Activated T-helper 1 cell treated with anti-CD3 and anti-CD28 coated beads, Interleukin-2, amount 50 U/mL, for 16 hours (primary cell): ENCODE results near the gene VWA3A.
"Not testable (repeated sequence)": the region's sequence is repeated elsewhere in the genome, so short reads cannot be mapped to it uniquely, and the experiment has no call there.

Source experiments
- DNase-seq, 2 donors: peaks; one replicate each; pipeline ENCODE4 v3.0.0-alpha.2; 2020; ENCODE audit warnings: low read depth in 1 of 2, low spot score in 1 of 2

The VWA3A gene

GRCh38 chr16:22081050-22081449 is 11.3 kb upstream of the VWA3A start:
- DNase-seq = no peak

DNA sequence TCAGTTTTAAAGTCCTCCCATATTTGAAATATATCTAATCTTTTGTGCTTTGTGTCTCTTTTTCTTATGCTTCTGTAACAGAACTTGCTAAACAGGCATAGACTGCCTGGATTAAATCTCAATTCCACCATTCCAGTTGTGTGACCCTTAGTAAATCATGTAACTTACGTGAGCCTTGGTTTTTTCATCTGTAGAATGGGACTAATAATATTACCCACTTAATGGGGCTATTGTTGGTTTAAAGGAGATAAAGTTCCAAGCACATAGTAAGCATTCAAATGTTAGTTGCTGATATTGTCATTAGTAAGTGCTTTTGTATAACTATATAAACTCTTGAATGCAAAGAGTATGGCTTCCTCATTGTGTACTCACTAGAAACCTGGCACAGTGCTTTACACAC is 5.9 kb upstream of the VWA3A start:
- no peak for DNase-seq

DNA sequence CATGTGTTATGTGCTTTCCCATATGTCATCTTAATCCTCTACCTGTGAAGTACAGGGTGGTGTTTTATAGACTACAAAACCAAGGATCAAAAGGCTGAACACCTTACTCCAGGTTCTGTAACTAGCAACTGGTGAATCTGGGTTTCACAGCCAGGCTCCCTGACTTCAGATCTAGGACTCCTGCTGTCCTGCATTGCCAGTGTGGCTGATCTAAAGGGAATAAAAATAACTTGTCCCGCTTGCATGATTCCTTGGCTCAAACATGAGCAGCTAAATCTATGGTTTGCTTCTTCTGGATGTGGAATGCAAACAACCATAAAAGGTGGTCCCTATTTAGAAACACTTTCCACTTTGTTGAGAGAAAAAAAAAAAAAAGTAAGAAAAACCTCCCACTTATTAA is 3.7 kb upstream of the VWA3A start:
- no peak for DNase-seq

DNA sequence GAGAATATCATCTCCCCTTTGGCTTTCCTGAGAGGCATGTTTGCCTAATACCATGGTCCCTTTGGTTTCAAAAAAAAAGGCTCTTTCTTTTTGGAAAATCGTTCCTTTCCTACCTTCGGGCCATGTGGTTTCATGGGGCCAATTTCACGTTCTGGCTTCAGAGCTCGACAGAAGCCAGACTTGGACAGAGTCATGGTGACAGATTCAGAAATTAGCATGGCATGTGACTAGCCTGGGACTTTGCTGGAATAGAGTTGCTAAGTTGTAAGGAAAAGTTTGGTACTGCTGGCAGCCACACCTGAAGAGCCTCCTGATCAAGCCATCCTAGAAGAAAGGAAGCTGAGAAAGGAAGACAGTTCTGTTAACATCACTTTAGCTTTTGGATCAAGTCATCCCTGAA is 2.4 kb upstream of the VWA3A start:
- DNase-seq = no peak

- no peak for DNase-seq
Observed at GRCh38 chr16:22091721-22092120, 620 bp upstream of the VWA3A start.

- DNase-seq = no peak
Observed at GRCh38 chr16:22093331-22093730, 990 bp downstream of the VWA3A start.

DNA sequence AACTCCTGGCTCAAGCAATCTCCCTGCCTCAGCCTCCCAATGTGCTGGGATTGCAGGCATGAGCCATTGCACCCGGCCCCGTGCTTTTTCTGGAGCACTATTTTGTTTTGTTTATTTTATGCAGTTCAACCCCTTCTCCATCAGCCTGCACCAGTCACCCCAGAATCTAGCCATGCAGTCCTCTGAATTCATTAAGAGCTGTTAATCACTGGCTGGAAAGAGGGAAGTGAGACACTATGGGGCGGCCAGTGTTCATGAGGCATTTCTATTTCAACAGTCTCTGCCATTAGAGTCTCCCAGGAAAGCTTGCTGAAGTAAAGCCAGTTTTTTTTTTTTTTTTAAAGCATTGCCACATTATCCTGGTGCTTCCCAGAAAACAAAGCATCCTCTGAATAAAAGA is 1.7 kb downstream of the VWA3A start:
- no peak for DNase-seq

DNA sequence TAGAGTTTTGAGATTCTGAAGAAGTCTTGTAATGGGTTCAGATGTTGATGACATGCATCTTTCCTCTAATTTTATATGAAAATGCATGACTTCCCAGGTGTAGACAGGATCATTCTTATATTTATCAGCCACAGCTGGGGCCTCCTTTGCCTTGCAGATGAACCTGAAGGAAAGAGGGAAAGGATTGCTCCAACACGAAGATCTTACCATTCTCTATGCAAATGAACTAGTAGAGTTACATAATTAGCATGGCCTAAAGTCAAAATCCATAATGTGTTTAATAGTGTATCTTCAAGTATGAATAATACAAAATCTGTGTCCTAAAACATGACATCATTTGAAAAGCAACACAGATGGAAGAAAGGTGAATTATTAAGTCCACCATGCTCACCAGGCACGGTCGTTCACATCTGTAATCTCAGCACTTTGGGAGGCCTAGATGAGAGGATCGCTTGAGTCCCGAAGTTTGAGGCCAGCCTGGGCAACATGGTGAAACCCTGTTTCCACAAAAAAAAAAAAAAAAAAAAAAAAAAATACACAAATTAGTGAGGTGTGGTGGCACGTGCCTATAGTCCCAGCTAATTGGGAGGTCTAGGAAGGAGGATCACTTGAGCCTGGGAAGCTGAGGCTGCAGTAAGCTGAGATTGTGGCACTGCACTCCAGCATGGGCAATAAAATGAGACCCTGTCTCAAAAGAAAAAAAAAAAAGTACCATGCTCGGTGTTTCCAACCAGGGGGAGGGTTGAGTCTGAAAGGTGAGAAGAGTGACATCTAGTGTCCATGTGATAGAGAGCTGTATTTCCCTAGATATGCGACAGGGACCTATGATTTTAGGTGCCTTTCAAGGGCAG is 6.3 kb downstream of the VWA3A start:
- DNase-seq = no peak

GRCh38 chr16:22099256-22099975 is 7.1 kb downstream of the VWA3A start:
- DNase-seq = no peak

GRCh38 chr16:22103441-22103840 is 11.1 kb downstream of the VWA3A start:
- no peak for DNase-seq

GRCh38 chr16:22109258-22109898 is 17.0 kb downstream of the VWA3A start:
- no peak for DNase-seq

GRCh38 chr16:22111629-22112028 is 19.3 kb downstream of the VWA3A start:
- DNase-seq = not testable (repeated sequence)

DNA sequence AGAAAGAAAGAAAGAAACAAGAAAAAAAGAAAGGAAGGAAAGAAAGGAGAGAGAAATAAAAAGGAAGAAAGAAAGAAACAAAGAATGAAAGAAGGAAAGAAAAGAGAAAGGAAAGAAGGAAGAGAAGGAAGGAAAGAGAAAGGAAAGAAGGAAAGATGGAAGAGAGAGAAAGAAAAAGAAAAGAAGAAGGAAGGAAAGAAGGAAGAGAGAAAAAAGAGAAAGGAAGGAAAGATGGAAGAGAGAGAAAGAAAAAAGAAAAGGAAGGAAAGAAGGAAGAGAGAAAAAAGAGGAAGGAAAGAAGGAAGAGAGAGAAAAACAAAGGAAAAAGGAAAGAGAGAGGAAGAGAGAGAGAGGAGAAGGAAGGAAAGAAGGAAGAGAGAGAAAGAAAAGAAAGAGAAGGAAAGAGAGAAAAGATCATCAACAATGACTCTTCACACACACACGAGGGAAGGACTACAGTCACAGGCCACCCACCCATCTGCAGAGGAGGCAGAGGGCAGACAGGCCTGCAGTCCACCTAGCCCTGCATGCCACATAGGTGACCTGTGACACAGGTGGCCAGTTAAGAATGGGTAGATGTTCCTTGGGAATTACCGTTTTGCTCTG is 23.9 kb downstream of the VWA3A start:
- no peak for DNase-seq

- DNase-seq = no peak
Observed at GRCh38 chr16:22117609-22118008, 25.3 kb downstream of the VWA3A start.

DNA sequence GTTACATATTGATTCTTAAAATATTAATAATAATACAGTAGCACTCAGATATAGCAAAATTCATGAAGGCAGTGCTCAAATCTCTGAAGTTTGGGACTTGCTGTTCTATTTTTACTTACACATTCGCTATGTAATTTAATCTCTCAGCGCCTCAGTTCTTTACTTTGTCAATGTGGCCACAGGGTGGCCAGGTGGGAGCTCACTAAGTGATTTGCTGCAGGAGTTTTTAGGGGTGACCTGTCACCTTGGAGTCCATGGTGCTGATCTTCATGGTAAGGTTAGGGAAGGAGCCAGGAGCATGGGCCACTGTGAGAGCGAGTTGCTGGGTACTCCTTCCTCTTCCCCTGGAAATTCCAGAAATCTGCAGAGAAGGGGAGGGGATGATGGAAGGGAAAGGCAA is 28.1 kb downstream of the VWA3A start:
- no peak for DNase-seq

DNA sequence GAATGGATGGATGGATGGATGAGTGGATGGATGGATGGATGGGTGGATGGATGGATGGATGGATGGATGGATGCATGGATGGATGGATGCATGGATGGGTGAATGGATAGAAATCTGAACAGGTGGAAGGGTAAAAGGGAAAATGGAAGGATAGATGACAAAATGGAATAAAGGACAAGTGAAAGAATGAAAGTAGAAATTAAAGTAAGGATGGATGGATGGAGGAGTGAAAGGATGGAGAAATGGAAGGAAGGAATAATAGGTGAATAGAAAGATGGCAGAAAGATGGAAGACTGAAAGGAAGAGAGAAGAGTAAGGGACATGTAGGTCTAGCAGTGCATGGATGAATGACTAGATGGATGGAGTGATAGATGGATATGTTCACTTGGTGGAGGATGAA is 29.9 kb downstream of the VWA3A start:
- no peak for DNase-seq

GRCh38 chr16:22123146-22123545 is 30.8 kb downstream of the VWA3A start:
- no peak for DNase-seq

GRCh38 chr16:22123759-22124490 is 31.6 kb downstream of the VWA3A start:
- DNase-seq = no peak

GRCh38 chr16:22124583-22125284 is 32.4 kb downstream of the VWA3A start:
- DNase-seq = no peak

DNA sequence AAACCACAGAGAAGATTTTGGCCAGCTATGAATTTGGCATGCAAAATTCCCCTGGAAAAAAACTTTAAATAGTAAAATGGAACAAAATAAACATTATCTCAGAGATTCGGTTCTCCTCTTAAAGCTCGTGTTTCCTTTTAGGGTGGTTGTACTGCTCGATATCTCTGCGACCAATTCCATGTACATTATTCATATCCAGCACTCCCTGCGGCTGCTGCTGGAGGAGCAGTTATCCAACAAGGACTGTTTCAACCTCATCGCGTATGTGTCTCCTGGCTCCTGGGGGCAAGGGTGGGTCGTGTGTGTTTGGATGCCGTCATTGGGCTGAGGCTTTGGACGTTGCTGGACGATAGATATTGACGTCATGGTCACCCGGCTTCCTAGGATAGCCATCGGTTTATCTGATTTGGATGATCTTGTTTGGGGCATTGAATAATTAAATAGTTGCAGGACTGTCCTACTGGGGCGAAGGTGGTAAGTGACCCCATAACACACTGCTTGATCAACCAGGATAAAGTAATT is 33.8 kb downstream of the VWA3A start:
- DNase-seq = no peak
